Lung (tissue), 12 donors: ENCODE data around the gene FILIP1L. TPM values are rescaled to one million over a fixed set of nuclear protein-coding genes. Genes with fewer than 3 reads are reported as not detected.

Source experiments
- ATAC-seq: fragments of 200-7000 bp; cut with Tn5 transposase; one replicate; pipeline ENCODE4 v1.9.1; 2020; ENCODE audit warnings: moderate number of reproducible peaks; ENCODE audit not compliant: insufficient read depth, low FRiP score
- DNase-seq, 3 donors: peaks; one replicate each; pipeline ENCODE4 v3.0.0-alpha.2; 2013 to 2017
- H3K27ac ChIP-seq, 2 donors: one replicate each; pipeline ENCODE4 v1.5.1; 2013; ENCODE audit warnings: mild to moderate bottlenecking in 2 of 2, moderate library complexity in 2 of 2, control low read depth in 1 of 2, inconsistent platforms in 1 of 2, low read depth in 1 of 2, low read length in 1 of 2
- H3K27me3 ChIP-seq, 3 donors: one replicate each; pipeline ENCODE4 v1.5.1; 2013; ENCODE audit warnings: low read length in 2 of 3; ENCODE audit not compliant: control insufficient read depth in 3 of 3, insufficient read depth in 3 of 3
- H3K36me3 ChIP-seq, 4 donors: one replicate each; pipeline ENCODE4 v1.5.1; 2013; ENCODE audit warnings: low read length in 4 of 4, mild to moderate bottlenecking in 1 of 4, moderate library complexity in 1 of 4; ENCODE audit not compliant: control insufficient read depth in 4 of 4, insufficient read depth in 4 of 4
- H3K4me1 ChIP-seq, 5 donors: one replicate each; pipeline ENCODE4 v1.5.1; 2013; ENCODE audit warnings: low read length in 5 of 5, mild to moderate bottlenecking in 2 of 5, moderate library complexity in 1 of 5; ENCODE audit not compliant: control insufficient read depth in 5 of 5, insufficient read depth in 5 of 5
- H3K4me3 ChIP-seq: one replicate; pipeline ENCODE4 v1.5.1; 2013; ENCODE audit warnings: mild to moderate bottlenecking, control low read depth, moderate library complexity
- H3K9ac ChIP-seq, 2 donors: one replicate each; pipeline ENCODE4 v1.5.1; 2013; ENCODE audit warnings: low read length in 2 of 2, control low read depth in 1 of 2; ENCODE audit not compliant: insufficient read depth in 1 of 2
- H3K9me3 ChIP-seq, 4 donors: one replicate each; pipeline ENCODE4 v1.5.1; 2013; ENCODE audit warnings: low read length in 3 of 4, mild to moderate bottlenecking in 1 of 4, moderate library complexity in 1 of 4; ENCODE audit not compliant: control insufficient read depth in 4 of 4, insufficient read depth in 3 of 4
- CTCF ChIP-seq: IDR thresholded peaks from 2 replicates; pipeline ENCODE4 v1.5.1; 2012; ENCODE audit warnings: mild to moderate bottlenecking; ENCODE audit errors: control extremely low read depth, extremely low read depth
- WGBS, 2 donors: extraction: QIAGEN DNeasy Blood & Tissue Kit; methylation state at CpG; one replicate each; pipeline ENCODE4 v1.1.7; 2013; 5-methylcytosine and 5-hydroxymethylcytosine counted together
- polyA plus RNA-seq, 2 donors: library from polyadenylated mRNA; stranded (reverse); fragments of 200-250 nt; gene quantifications; one replicate each; pipeline ENCODE4 v1.2.1, GENCODE V29; 2013
- total RNA-seq, 2 donors: library from RNA; depleted of rRNA in 1 of 2; stranded (reverse); fragments of >200 nt in 1 of 2; gene quantifications; one replicate each; pipeline ENCODE4 v1.2.1, GENCODE V29; 2014 to 2021
- donor health status: control.
- donor health status: control.
- donor health status: Bipolar disorder and iron deficiency.
- donor health status: healthy.
- donor health status: DM: yes; HTN: yes; CAD: no.

The FILIP1L gene
- total and polyA plus RNA-seq, 4 donors: 8.3 to 27.8 (median 22.5) TPM

DNA sequence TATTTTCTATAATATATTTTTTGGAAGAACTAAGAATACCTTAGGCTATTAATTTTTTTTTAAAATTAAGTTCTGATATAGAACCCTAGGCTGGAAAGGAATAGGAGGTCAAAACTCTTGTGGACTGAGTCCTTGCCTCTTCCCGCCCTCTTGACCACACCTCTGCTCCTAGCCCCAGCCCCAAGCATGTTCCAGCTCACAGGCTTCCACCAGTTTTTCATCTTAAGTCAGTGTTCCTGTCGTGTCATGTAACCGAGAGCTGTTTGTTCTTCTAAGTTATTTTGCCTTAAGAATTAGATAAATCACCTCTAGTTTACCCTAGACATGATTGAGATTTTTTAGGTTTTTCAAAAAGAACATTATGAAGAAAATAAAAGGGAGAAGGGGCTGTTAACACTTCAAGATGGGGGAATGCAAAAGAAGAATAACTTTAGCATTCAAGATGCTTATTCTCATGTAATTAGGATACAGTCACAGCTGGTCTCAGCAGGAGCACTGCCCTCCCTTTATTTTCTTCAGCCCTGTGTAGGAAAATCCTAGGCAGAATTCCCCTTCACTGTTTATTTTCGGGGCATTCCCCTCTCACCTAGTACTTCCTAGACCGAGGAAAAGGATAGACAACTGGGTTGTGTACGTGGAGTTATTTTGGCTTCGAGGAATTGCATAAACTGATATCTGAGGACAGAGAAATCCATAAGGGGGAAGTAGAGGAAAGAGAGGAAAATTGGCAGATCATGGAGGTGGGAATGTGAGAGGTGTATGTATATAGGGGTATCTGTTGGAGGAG is 186.4 kb downstream of the FILIP1L start:
- ATAC-seq (no peak), DNase-seq (no peak)
- 81 to 89% methylated on average over 7 of the region's 7 CpGs for WGBS, 2 donors
- Histone ChIP-seq H3K36me3 (no peaks in the 10 kb centered on the region), H3K9me3 (no peaks in the 10 kb centered on the region), H3K27ac (no peak overlapping the region), H3K27me3 (no peaks in the 10 kb centered on the region), H3K9ac (no peak overlapping the region), H3K4me3 (no peak overlapping the region), H3K4me1 (peaks cover 0 to 15% (median 5%) of the 10 kb centered on the region in 5 donors)
- no peak for TF ChIP-seq CTCF

GRCh38 chr3:99925584-99926230 is 188.6 kb downstream of the FILIP1L start:
- Histone ChIP-seq H3K9me3 (no peaks in the 10 kb centered on the region), H3K4me3 (no peak overlapping the region), H3K27me3 (no peaks in the 10 kb centered on the region), H3K27ac (peak overlapping the region; percentile 6 to 29), H3K9ac (no peak overlapping the region), H3K4me1 (peaks cover 0 to 26% (median 8%) of the 10 kb centered on the region in 5 donors), H3K36me3 (no peaks in the 10 kb centered on the region)
- ATAC-seq (peak; percentile 55), DNase-seq (peak; percentile 36 to 68 (median 65))
- 42 to 69% methylated on average over 4 of the region's 4 CpGs for WGBS, 2 donors
- TF ChIP-seq CTCF: no peak

DNA sequence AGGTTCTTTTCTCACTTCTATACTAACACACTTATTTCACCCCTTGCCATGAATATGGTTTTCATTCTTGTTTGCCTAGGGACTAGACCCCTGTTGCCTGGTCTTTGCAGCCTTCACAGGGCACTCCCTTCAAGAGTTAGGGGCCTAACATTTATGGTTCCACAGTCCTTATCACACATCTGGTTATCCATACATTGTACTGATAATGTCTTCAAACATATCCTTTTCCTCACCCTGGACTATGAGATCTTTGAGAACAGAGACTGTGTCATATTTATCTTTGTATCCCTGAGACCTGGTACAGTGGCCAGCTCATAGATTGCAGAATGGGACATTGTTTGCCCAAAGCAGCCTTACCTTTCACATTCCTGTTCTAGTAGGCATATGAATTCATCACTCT is 190.4 kb downstream of the FILIP1L start:
- Histone ChIP-seq H3K9me3 (no peaks in the 10 kb centered on the region), H3K27me3 (no peaks in the 10 kb centered on the region), H3K4me3 (no peak overlapping the region), H3K4me1 (peaks cover 3 to 24% (median 6%) of the 10 kb centered on the region in 5 donors), H3K36me3 (no peaks in the 10 kb centered on the region), H3K9ac (no peak overlapping the region), H3K27ac (no peak overlapping the region)
- TF ChIP-seq CTCF: no peak
- DNase-seq (no peak), ATAC-seq (no peak)
